Loucy (cell line): ENCODE measurements around the gene SAMD5.

Experiments used
- H2AFZ ChIP-seq: fragments of 200-600 bp; sonication (generic); 2 replicates; pipeline ENCODE4 v1.6.0; 2016; ENCODE audit warnings: antibody characterized with exemption, mild to moderate bottlenecking, low read length, moderate library complexity
- H3F3A ChIP-seq: fragments of 200-600 bp; 2 replicates; pipeline ENCODE4 v1.6.0; 2016; ENCODE audit warnings: antibody characterized with exemption, low read depth, mild to moderate bottlenecking
- H3K27me3 ChIP-seq: fragments of 200-600 bp; sonication (generic); 2 replicates; pipeline ENCODE4 v1.6.1; 2014; ENCODE audit warnings: low read length, mild to moderate bottlenecking; ENCODE audit not compliant: insufficient read depth, poor library complexity, severe bottlenecking
- H3K36me3 ChIP-seq: fragments of 200-600 bp; sonication (generic); 2 replicates; pipeline ENCODE4 v1.6.1; 2016; ENCODE audit warnings: low read length; ENCODE audit not compliant: insufficient read depth
- H3K4me1 ChIP-seq: fragments of 200-600 bp; sonication (generic); 2 replicates; pipeline ENCODE4 v1.5.1; 2014; ENCODE audit warnings: low read length, mild to moderate bottlenecking; ENCODE audit not compliant: insufficient read depth, poor library complexity, severe bottlenecking
- H3K4me2 ChIP-seq: fragments of 200-600 bp; sonication (generic); 2 replicates; pipeline ENCODE4 v1.6.0; 2014; ENCODE audit warnings: antibody characterized with exemption, low read length, low read depth, mild to moderate bottlenecking; ENCODE audit not compliant: poor library complexity, severe bottlenecking
- H3K4me3 ChIP-seq: fragments of 200-600 bp; sonication (generic); 2 replicates; pipeline ENCODE4 v1.5.1; 2014; ENCODE audit warnings: low read length, mild to moderate bottlenecking, mixed read lengths; ENCODE audit not compliant: poor library complexity, severe bottlenecking
- H3K79me2 ChIP-seq: fragments of 200-600 bp; sonication (generic); 2 replicates; pipeline ENCODE4 v1.6.1; 2014; ENCODE audit warnings: low read length; ENCODE audit not compliant: insufficient read depth
- H3K9ac ChIP-seq: fragments of 200-600 bp; sonication (generic); 2 replicates; pipeline ENCODE4 v1.6.0; 2014; ENCODE audit warnings: mild to moderate bottlenecking, low read depth, low read length, moderate library complexity; ENCODE audit not compliant: poor library complexity, severe bottlenecking
- H3K9me2 ChIP-seq: fragments of 200-600 bp; sonication (generic); replicated peaks from 2 replicates; pipeline ENCODE4 v1.6.1; 2016; ENCODE audit warnings: low read depth, low read length, mixed read lengths
- H3K9me3 ChIP-seq: fragments of 200-600 bp; sonication (generic); 2 replicates; pipeline ENCODE4 v1.6.1; 2014; ENCODE audit warnings: mild to moderate bottlenecking, antibody characterized with exemption, low read length, low read depth; ENCODE audit not compliant: insufficient read depth
- H4K20me1 ChIP-seq: fragments of 200-600 bp; sonication (generic); 2 replicates; pipeline ENCODE4 v1.6.0; 2014; ENCODE audit warnings: antibody characterized with exemption, low read length, mild to moderate bottlenecking; ENCODE audit not compliant: insufficient read depth, poor library complexity, severe bottlenecking
- EZH2phosphoT487 ChIP-seq: fragments of 200-600 bp; IDR thresholded peaks from 2 replicates; pipeline ENCODE4 v1.6.1; 2018; ENCODE audit warnings: antibody characterized with exemption, mild to moderate bottlenecking, moderate library complexity, borderline replicate concordance
- TF ChIP-seq, protein P1 (sequence below): fragments of 200-600 bp; sonication (generic); conservative IDR thresholded peaks from 2 replicates; pipeline ENCODE4 v1.5.1; 2014; ENCODE audit warnings: mild to moderate bottlenecking, antibody characterized with exemption, low read length

Gene SAMD5

GRCh38 chr6:147479857-147480256 is 28.6 kb upstream of the SAMD5 start:
- no peaks in the 10 kb centered on the region for H3F3A ChIP-seq
- no peaks in the 10 kb centered on the region for H3K36me3 ChIP-seq
- peaks cover 5% of the 10 kb centered on the region for H3K4me1 ChIP-seq
- no peaks in the 10 kb centered on the region for H3K79me2 ChIP-seq
- H2AFZ ChIP-seq: no peak overlapping the region
- no peaks in the 10 kb centered on the region for H4K20me1 ChIP-seq
- H3K9me2 ChIP-seq: no peaks in the 10 kb centered on the region
- peaks cover 3% of the 10 kb centered on the region; the same call in 1 of the 2 replicates for H3K9me3 ChIP-seq
- H3K27me3 ChIP-seq: no peaks in the 10 kb centered on the region
- no peak overlapping the region for H3K4me3 ChIP-seq
- TF ChIP-seq EZH2phosphoT487: no peak
- TF ChIP-seq, protein P1, sequence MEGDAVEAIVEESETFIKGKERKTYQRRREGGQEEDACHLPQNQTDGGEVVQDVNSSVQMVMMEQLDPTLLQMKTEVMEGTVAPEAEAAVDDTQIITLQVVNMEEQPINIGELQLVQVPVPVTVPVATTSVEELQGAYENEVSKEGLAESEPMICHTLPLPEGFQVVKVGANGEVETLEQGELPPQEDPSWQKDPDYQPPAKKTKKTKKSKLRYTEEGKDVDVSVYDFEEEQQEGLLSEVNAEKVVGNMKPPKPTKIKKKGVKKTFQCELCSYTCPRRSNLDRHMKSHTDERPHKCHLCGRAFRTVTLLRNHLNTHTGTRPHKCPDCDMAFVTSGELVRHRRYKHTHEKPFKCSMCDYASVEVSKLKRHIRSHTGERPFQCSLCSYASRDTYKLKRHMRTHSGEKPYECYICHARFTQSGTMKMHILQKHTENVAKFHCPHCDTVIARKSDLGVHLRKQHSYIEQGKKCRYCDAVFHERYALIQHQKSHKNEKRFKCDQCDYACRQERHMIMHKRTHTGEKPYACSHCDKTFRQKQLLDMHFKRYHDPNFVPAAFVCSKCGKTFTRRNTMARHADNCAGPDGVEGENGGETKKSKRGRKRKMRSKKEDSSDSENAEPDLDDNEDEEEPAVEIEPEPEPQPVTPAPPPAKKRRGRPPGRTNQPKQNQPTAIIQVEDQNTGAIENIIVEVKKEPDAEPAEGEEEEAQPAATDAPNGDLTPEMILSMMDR: no peak
- no peak overlapping the region for H3K4me2 ChIP-seq
- H3K9ac ChIP-seq: no peak overlapping the region

DNA sequence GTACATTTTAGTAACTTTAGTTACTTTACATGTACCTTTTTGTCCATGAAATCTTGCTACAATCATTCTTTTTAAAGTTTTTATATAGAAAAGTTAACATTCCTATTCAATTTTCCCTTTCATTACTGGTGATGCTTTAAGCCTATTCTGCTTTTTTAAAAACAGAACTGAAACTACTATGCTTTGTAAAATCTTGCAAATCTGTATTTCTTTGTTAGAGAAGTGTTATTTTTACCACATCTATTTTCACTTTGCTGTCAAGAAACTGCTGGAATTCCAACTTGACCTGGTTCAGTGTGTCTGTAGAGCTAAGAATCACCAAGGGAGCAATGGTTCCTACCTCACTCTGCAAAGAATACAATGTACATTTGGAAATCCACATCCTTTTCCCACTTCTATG is 21.8 kb upstream of the SAMD5 start:
- Histone ChIP-seq H3K27me3 (no peaks in the 10 kb centered on the region), H3K9me2 (no peaks in the 10 kb centered on the region), H3K9me3 (peaks cover 2% of the 10 kb centered on the region; the same call in 1 of the 2 replicates), H2AFZ (no peak overlapping the region), H3K79me2 (no peaks in the 10 kb centered on the region), H3K4me3 (no peak overlapping the region), H3K4me2 (no peak overlapping the region), H4K20me1 (no peaks in the 10 kb centered on the region), H3K4me1 (no peaks in the 10 kb centered on the region), H3K36me3 (no peaks in the 10 kb centered on the region), H3F3A (no peaks in the 10 kb centered on the region), H3K9ac (no peak overlapping the region)
- TF ChIP-seq, protein P1: no peak
- TF ChIP-seq EZH2phosphoT487: no peak

DNA sequence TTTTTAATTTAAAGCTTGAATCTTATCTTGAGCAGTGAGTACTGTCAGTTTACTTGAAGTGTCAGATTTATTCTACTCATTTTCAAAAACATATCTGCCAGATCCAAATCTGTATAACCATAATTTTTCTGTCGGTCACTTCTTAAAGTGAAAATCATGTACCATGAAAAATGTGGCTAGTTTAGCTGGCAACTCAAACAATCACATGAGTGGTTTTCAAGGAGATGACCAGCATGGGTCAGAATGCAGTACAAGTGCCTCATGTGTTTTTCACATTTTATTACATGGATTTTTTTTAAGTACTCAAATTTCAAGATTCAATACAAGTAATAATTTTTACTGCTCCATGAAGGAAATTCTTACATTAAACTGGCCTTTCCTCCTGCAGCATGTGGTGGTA is 11.0 kb upstream of the SAMD5 start:
- TF ChIP-seq, protein P1: no peak
- TF ChIP-seq EZH2phosphoT487: no peak
- Histone ChIP-seq H4K20me1 (no peaks in the 10 kb centered on the region), H3K4me1 (no peaks in the 10 kb centered on the region), H3K36me3 (no peaks in the 10 kb centered on the region), H3K9ac (no peak overlapping the region), H3K9me3 (peaks cover 10% of the 10 kb centered on the region), H3K4me3 (no peak overlapping the region), H3F3A (no peaks in the 10 kb centered on the region), H2AFZ (no peak overlapping the region), H3K79me2 (no peaks in the 10 kb centered on the region), H3K4me2 (no peak overlapping the region), H3K27me3 (no peaks in the 10 kb centered on the region), H3K9me2 (no peaks in the 10 kb centered on the region)
